ENCODE data around the gene FAM241B. TPM values are rescaled to one million over a fixed set of nuclear protein-coding genes. Genes with fewer than 3 reads are reported as not detected.

FAM241B gene
- total RNA-seq (7.6 TPM), polyA plus RNA-seq (ENCODE audit: insufficient read depth, low read depth, low replicate concordance) (23.7 TPM)
- long read RNA-seq, donor 1, partial matches to known transcripts = 0 of 5 reads
- long read RNA-seq, donor 1, other reads (novel, unspliced or antisense) = 0 of 5 reads
- long read RNA-seq, donor 2, transcript FAM241B-201 (4 exons, 1,065 nt) = major isoform, 5 of 5 reads
- long read RNA-seq, donor 2, partial matches to known transcripts = 0 of 5 reads
- long read RNA-seq, donor 2, other reads (novel, unspliced or antisense) = 0 of 5 reads
- long read RNA-seq, donor 3, partial matches to known transcripts = 0 of 4 reads
- long read RNA-seq, donor 3, other reads (novel, unspliced or antisense) = 0 of 4 reads
- long read RNA-seq, donor 4, partial matches to known transcripts = 0 of 2 reads
- long read RNA-seq, donor 4, other reads (novel, unspliced or antisense) = 0 of 2 reads
- long read RNA-seq, donor 5 = 0 reads
- long read RNA-seq, donor 6, partial matches to known transcripts = 0 of 3 reads
- long read RNA-seq, donor 6, other reads (novel, unspliced or antisense) = 0 of 3 reads
- long read RNA-seq, donor 7, partial matches to known transcripts = 0 of 6 reads
- long read RNA-seq, donor 7, other reads (novel, unspliced or antisense) = 2 of 6 reads
- long read RNA-seq, donor 8, partial matches to known transcripts = 0 of 3 reads
- long read RNA-seq, donor 8, other reads (novel, unspliced or antisense) = 0 of 3 reads
- long read RNA-seq, donor 9, partial matches to known transcripts = 7 of 8 reads
- long read RNA-seq, donor 9, other reads (novel, unspliced or antisense) = 0 of 8 reads
- long read RNA-seq, donor 10, partial matches to known transcripts = 0 of 1 reads
- long read RNA-seq, donor 10, other reads (novel, unspliced or antisense) = 0 of 1 reads

GRCh38 chr10:69629897-69630650, at the start of gene FAM241B:
Gene FAM241B, plus strand, starts transcription at chr10:69630247. Its CDS starts 1,497 bp downstream, at chr10:69631744.
- TF ChIP-seq CTCF (IDR thresholded peaks at IDR 0.05; ENCODE audit: borderline replicate concordance, extremely low read depth, insufficient read depth) = peak; percentile 87
- no peak within 1 kb of the TSS for H3K27ac ChIP-seq (ENCODE audit: low read depth in 2 of 2, low read length in 2 of 2)
- intact Hi-C loops (cut with DNase I) = no loop called here
- peak within 1 kb of the TSS; percentile 28 to 66 (median 52) for H3K4me3 ChIP-seq (ENCODE audit: low read length in 3 of 3)
- no peaks in the 10 kb centered on the region for H3K36me3 ChIP-seq (ENCODE audit: control insufficient read depth in 2 of 3, insufficient read depth in 3 of 3, low read length in 3 of 3)
- H3K9ac ChIP-seq (ENCODE audit: low read length in 3 of 3) = peak within 1 kb of the TSS in 2 of 3 donors; percentile 24 to 26
- no peaks in the 10 kb centered on the region for H3K9me3 ChIP-seq (ENCODE audit: control insufficient read depth in 2 of 3, insufficient read depth in 1 of 3, low read length in 3 of 3)
- DNase-seq (peak; percentile 81 to 92 (median 90)), FAIRE-seq (no peak)
- H3K4me1 ChIP-seq (ENCODE audit: control insufficient read depth in 2 of 3, insufficient read depth in 2 of 3, low read depth in 1 of 3, low read length in 3 of 3) = peaks cover 0 to 4% (median 0%) of the 10 kb centered on the region in 3 donors
- H3K27me3 ChIP-seq (ENCODE audit: control insufficient read depth, insufficient read depth, low read length) = no peaks in the 10 kb centered on the region

GRCh38 chr10:69580435-69580834, 49.6 kb upstream of the FAM241B start:
- H3K27me3 ChIP-seq (ENCODE audit: control insufficient read depth, insufficient read depth, low read length) = peaks cover 10% of the 10 kb centered on the region
- H3K9ac ChIP-seq (ENCODE audit: low read length in 3 of 3) = no peak overlapping the region
- no peak overlapping the region for H3K27ac ChIP-seq (ENCODE audit: low read depth in 2 of 2, low read length in 2 of 2)
- H3K36me3 ChIP-seq (ENCODE audit: control insufficient read depth in 2 of 3, insufficient read depth in 3 of 3, low read length in 3 of 3) = no peaks in the 10 kb centered on the region
- H3K9me3 ChIP-seq (ENCODE audit: control insufficient read depth in 2 of 3, insufficient read depth in 1 of 3, low read length in 3 of 3) = no peaks in the 10 kb centered on the region
- no peaks in the 10 kb centered on the region for H3K4me1 ChIP-seq (ENCODE audit: control insufficient read depth in 2 of 3, insufficient read depth in 2 of 3, low read depth in 1 of 3, low read length in 3 of 3)
- DNase-seq (no peak), FAIRE-seq (no peak)
- H3K4me3 ChIP-seq (ENCODE audit: low read length in 3 of 3) = no peak overlapping the region
- intact Hi-C loops (cut with DNase I) = no loop called here
- TF ChIP-seq CTCF (IDR thresholded peaks at IDR 0.05; ENCODE audit: borderline replicate concordance, extremely low read depth, insufficient read depth) = no peak

GRCh38 chr10:69583106-69583505, 46.9 kb upstream of the FAM241B start:
- no peak overlapping the region for H3K27ac ChIP-seq (ENCODE audit: low read depth in 2 of 2, low read length in 2 of 2)
- intact Hi-C loops (cut with DNase I) = no loop called here
- no peak for FAIRE-seq
- no peaks in the 10 kb centered on the region for H3K4me1 ChIP-seq (ENCODE audit: control insufficient read depth in 2 of 3, insufficient read depth in 2 of 3, low read depth in 1 of 3, low read length in 3 of 3)
- H3K4me3 ChIP-seq (ENCODE audit: low read length in 3 of 3) = no peak overlapping the region
- H3K9ac ChIP-seq (ENCODE audit: low read length in 3 of 3) = no peak overlapping the region
- no peaks in the 10 kb centered on the region for H3K9me3 ChIP-seq (ENCODE audit: control insufficient read depth in 2 of 3, insufficient read depth in 1 of 3, low read length in 3 of 3)
- H3K27me3 ChIP-seq (ENCODE audit: control insufficient read depth, insufficient read depth, low read length) = peaks cover 10% of the 10 kb centered on the region
- H3K36me3 ChIP-seq (ENCODE audit: control insufficient read depth in 2 of 3, insufficient read depth in 3 of 3, low read length in 3 of 3) = no peaks in the 10 kb centered on the region
- no peak for DNase-seq
- TF ChIP-seq CTCF (IDR thresholded peaks at IDR 0.05; ENCODE audit: borderline replicate concordance, extremely low read depth, insufficient read depth) = no peak

Measured in kidney (tissue), 22 donors.